ENCODE data around the gene DDIAS.

- TF ChIP-seq CTCF (IDR thresholded peaks at IDR 0.05) (no peak), EP300 (IDR thresholded peaks at IDR 0.05) (no peak), POLR2A (IDR thresholded peaks at IDR 0.05) (no peak)
Measured at GRCh38 chr11:82873919-82874333, 27.6 kb upstream of the DDIAS start.
